Stimulated activated CD4-positive, alpha-beta T cell treated with anti-CD3 and anti-CD28 coated beads, Interleukin-2, amount 100 ng/mL, for 4 hours (primary cell): ENCODE data around the gene ETS1.

Experiments used
- DNase-seq: peaks from one replicate; pipeline ENCODE4 v3.0.0-alpha.2; 2020; ENCODE audit warnings: low read depth

The ETS1 gene

DNA sequence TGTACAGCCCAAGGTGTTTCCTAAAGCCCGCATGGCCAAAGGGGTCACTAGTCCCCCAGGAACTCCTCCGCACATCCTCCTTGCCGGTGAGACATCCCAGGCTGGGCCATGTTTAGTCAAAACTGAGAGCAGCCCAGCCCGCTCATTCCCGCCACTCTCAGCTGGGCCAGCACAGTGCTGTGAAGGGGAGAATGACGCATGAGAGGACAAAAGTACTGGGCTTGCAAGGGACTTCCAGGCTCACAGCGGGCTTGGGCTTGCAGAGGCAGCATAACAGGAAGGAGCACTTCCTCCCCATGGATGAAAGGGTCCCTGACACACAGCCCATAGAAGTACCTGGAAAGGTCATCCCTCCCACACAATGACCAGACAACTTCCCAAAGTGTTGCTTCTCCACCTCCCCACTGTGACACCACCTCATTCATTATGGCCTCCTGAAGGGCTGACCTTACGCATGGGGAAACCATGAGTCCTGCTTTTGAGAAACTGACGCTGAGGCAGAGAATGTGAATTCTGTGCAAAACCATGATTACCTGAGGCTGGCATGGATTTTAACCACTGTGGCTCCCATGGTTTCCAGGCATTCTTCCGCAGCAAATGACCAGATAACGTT lies 19.1 kb downstream of the ETS1 start:
- DNase-seq, result no peak

DNA sequence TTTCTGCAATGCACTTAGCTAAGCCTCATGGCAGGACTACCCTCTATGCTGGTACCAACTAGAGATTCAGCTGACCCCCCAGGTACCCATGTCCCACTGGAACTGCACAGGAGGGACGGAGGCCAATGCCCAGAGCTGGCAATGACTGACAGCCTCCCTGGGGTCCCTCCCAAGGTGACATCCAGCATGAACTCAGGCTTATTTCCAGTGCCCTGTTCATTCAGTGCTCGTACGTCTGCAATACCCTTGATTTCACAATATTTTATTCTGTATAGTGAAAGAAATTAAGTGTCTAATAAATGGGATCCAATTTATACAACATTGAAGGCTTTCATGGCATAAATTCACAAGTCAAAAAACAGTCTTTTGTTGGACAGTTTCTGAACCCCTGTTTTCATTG lies 20.2 kb downstream of the ETS1 start:
- no peak for DNase-seq

DNA sequence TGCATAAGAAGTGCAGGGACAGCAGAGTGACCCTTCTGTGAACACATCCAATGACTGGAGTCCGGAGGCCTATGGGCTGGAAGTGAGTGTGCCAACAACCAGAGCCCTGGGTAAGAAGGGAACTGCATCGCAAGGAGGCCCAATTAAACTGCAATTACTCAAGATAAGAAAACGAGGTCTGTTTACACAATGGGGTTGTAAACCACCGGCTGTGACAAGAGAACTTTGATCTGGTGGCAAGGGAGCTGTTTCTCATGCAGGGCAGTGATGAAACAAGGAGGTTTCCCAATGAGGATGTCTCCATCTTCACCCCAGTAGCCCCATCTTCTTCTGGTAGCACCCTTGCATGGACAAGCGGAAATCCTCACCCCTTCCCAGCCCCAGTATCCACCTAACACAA lies 21.5 kb downstream of the ETS1 start:
- DNase-seq, result no peak

DNA sequence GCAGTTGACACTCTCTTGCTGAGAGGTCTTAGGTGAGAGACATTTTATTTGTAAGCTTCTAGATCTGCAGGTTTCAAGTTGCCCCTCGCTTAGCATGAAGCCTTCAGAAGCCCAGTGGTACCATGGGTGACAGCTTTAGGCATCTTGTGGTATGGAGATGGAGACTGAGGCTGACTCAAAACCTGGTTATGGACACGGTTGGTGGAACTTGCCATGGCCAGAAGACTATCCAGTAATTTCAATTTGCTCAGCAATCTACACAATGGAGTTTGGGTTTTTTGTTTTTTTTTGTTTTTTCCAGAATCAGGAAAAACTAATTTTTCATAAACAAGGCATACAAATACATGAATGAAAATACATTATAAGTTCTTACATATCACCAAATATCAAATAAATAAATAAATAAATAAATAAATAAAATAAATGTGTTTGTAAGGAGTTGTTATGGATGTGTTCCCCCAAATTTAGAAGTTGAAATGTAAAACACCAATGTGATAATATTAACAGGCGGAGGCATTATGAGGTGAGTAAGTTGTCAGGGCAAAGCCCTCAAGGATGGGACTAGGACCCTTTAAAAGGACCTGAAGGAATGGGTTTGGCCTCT lies 22.6 kb downstream of the ETS1 start:
- DNase-seq, result no peak

DNA sequence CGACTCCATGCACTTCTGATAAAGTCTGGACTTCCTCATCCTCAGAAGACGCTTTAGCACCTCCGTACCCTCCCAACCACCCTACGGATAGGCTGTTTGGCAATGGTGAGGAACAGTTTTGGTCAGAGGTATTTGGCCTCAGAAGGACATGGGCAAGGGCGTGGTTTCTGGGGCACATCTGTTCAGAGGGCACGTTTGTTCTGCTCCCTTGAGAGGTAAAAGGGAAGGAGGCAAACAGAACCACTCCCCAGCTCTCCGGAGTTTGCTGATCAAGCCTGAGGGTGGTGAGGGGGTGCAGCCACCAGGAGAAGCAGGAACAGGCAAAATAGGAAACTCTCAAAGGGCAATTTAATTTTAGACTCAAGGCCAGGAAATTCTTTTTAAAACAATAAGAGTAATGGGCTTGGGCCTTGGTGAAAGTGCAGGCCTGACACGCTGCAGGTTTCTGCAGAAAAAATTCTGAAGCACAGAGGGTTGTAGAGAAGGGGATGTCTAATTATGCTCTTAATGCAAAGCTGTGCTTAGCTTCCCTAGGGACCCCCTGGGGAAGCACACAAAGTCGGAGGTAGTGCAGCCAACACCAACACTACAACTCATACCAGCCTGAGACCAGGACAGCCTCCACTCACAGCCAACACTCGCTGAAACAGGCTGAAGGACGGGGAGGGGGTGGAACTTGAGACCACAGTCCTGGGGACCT lies 23.3 kb downstream of the ETS1 start:
- DNase-seq, result no peak

DNA sequence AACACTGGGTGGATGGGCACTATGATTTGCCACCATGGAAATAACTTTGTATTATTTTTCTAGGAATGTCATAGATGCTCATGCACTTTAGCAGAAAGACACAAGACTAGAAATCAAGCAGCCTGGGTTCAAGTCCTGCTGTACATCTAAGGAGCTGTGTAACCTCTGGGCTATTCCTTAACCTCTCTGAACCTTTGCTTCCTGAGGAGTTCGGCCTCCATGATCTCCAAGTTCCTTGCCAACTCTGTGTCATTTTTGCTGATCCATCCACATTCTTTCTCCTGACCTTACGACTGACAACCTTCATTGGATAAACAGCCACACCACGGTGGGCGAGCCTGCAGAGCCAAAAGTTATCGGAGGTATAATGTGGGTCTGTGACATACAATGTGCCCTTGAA lies 24.1 kb downstream of the ETS1 start:
- DNase-seq, result no peak

DNA sequence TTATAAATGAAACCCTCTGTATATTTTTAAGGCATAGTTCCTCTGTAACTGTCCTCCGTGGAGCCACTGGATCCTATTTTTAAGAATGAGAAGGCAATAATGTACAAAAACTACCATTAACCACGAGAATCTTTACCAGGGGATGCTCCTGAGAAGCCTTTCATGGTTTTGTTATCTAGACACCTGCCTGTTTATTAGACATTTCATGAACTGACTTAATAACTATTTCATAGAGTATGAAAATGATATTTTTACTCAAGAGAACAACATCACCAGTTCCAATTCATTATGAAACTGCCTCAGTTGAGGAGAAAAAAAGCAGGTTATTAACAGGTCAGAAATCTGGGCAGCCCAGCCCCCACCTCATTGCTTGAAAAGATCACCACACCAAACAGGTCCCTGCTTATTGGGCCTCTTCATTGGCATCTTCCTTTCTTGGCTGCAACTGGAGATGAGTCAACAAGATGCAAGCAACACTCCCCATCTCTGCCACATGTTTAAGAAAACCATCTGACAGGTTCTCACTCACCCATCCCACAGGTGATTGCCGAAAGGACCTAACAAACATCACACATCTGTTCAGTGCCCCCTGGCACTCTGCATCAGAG lies 27.8 kb downstream of the ETS1 start:
- no peak for DNase-seq

DNA sequence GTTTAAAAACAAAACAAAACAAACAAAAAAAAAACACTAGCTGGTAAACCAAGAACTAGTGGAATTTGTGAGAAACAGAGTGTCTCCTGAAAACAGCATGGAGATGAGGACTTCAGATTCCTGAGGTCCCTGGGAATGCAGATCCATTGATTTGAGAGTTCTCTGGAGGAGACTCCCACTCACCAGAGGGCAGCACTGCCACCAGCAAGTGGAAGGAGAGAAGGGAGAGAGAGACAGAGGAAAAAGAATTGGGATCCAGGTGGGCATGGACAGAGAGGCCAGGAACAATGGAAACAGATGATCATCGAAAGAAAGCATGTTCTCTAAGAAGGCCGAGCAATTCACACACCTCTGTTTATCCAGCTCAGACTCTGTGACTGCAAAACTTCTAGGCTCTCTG lies 31.8 kb downstream of the ETS1 start:
- DNase-seq, result no peak

DNA sequence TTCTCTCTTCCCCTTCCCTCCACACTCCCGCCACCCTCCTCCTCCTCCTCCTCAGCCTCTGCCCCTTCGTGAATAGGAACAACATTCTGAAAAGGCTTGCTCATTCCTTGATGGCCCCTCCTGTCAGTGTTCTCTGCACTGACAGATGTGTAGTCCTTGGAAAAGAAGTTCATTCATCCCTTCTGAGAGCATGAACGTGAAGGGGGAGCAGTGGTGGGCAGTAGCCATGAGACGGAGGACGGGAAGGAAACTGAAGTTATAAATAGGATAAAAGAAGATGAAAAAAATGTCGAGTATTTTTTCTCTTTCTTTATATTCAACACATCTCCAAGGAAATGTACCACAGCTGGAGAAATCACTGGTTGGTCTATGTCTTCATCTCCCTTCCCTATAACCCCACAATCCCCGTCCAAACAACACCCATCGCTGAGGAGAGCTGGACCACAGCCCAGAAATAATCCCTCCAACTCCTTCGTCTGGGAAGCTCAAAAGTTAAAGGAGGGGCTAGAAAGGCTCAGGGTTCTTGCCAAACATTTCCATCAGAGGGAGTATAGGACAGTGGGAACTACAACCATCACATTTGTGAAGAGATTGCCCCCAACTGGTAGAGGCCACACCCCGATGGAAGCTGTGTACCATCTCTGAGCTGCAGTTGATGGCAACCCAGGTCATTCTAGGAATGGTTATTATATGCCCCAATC lies 33.5 kb downstream of the ETS1 start:
- no peak for DNase-seq

DNA sequence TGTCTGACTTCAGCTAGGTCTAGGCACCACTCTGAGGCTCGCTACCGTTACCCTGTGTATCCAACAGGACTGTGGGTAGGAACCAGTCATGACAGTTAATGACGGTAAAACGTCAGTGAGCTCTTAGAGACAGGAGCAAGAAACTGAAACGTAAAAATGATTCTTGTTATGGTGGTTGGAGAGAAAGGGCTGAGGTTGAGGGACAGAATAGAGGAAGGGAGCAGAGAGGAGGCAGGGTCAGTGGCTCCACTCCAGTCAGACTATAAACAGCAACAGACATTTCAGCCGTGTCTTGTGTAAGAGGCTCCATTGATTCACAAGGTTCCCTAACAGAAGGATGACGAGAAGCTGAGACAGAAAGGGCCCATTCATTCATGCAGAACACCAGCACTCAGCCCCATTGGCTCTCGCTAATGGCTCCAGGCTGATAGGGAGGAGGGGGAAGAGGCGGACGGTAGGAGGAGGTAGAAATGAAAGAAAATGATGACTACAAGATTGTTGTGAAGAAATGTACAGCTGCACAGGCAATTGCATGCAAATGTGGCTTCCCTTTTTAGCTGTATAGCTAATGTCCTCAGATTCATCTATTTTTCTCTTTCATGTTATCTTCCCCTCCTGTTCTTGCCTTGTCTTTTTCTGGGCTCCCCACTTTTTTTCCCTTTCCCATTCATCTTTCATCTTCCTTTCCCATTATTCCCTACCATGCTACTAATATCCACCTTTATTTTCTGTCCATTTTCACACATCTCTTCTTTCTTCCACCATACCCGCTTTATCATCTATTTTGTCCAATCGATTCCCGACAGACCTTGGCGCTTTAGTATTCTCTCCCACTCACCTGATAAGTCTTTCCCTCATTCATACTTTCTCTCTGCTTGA lies 34.3 kb downstream of the ETS1 start:
- no peak for DNase-seq

DNA sequence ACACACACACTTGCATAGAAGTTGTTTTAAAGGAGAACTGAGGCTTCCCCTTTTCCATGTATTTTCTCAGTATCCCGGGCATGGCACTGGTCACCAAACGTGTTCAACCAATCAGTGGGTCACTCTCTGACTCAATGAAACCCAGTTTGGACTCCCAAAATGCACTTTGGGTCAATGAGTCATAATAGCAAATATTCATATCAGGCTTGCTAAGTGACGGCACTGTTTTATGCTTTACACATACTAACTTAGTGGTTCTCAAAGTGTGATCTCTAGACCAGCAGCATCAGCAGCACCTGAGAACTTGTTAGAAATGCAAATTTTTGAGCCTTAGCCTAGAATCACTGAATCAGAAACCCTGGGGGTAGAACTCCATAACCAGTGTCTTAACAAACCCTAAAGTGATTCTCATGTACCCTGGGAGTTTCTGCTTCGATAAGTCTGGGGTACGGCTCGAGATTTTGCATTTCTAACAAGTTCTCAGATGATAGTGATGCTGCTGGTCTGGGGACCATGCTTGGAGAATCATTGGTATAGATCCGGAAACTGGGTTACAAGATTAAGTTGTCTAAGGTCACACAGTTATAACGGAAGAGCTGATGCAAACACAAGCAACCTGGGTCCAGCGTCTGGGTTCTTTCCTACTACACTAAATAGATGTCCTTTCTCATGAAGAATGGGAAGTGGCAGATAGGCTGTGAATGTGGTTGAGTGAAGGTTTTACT lies 35.6 kb downstream of the ETS1 start:
- no peak for DNase-seq

DNA sequence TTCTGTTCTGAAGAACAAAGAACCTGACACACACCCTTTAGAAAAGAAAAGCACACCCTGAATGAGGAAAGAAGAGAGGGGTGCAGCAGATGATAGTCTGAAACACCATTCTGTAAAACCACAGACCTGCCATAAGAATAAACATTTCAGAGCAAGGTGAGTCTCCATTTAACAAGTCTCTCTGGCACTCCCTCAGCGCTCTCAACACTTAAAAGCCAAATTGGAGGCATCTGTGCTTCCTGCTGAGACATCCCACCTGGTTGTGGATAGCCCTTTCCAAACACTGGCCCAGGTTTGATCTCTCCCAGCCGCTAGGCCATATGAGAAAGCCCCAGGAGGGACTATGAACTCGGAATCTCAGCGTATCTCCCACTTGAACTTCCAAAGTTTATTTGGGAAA lies 36.3 kb downstream of the ETS1 start:
- no peak for DNase-seq

DNA sequence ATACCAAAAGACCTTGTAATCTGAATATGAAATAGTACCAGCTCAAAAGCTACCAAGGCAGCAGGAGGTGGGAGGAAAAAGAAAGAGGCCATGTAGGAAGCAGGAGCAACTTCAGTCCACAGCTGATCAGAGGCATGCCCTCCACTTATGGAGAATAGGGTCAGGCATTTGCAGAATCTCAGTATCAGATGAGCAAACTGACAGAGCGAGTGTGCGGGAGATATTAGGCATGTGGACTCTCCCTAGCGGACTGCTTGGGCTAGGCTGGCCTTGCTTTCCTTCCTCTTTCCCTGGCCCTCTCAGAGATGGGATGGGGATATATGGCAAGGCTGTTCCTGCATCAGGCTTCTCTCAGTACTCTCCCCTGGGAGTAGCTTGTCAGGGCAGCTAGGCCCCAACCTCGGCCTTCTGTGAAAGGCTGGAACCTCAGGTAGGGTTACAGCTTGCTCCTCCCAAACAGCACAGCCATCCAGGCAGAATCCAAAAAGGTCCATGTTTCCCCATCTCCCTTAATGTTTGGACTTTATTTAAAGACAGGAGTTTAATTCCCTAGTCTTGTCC lies 37.0 kb downstream of the ETS1 start:
- no peak for DNase-seq

DNA sequence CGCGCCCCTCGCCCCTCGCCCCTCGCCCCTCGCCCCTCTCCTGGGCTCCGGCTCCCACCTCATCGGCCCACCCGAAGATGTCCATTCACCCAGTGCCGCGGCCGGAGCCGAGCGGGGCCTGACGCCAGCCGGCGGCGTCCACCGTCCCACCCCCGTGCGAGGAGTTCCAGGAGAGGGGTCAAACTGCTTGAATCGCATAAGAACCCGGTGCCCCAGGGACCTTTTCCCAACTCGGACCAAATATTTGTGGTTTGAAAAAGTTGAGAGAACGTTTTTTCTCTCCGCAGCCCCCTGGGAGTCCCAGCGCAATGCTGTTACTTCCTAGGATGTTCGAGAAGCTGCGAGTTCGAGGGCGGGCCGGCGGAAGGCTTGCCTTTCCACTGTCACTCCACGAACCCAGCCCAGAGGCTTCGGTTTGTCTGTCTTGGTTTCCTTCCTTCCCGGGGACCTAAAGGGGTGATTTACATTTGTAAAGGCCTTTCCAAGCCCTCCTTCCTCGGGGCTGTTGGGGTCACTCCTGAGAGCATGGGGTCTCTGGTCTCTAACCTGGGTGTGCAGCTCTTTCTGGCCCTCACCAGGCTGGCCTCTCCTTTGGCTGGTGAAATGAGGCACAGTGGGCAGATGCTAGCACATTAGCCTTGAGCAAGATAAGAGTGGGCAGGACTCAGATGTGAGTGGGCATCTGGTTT lies 38.0 kb downstream of the ETS1 start:
- DNase-seq, result no peak

DNA sequence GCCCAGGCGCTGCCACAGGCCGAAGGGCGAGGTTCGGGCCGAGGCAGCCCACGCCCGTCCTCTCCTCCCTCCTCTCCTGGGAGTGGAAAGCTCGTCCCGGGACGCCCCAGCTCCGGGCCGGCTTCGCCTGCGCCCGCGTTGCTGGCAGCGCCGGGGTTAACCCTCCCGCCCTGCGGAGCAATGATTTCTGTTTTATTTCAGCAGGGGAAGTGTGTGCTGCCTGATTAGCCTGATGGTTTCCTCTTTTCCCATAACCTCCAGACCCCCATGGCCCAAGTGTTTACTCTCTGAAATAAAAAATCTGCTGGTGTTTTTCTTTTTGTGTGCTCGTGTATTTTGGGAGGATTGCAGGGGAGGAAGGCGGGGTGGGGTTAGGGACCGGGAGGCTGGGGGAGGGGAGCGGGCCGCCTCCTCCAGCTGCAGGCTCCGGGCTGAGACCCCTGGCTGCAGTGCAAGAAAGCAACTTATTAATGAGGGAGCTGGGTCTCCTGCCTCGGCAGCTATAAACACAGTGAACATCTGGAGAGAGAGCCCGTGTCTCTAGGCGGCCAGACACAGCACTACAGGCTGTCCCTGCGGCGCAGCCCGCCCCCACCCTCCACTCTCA lies 38.6 kb downstream of the ETS1 start:
- no peak for DNase-seq

DNA sequence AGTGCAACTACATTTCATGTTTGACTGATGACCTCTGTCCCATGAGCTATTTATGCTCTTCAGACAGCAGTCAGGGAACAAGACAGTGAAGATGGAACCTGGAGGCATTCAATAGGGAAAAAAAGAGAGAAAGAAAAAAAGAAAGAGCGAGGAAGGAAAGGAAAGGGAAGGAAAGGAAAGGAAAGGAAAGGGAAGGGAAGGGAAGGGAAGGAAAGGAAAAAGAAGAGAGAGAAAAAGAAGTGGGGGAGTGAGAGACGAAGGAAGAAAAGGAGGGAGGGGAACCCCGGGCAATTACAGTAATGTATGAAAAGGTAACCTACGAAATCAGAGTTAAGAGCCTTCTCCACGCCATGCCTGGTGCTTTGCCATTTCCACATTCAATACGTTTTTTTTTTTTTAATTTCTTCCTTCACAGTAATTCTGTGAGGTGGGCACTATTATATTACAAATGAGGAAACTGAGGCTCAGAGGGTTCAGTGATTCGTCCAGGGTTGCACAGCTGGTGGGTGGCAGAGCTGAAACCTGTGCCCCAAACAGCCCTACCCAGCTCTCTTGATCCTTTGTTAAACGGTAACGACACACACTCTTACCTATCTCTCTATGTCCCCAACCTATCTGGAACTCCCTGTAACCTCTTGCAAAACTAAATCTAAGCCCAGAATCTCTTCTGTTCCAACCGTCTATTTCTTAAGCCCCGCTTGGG lies 39.3 kb downstream of the ETS1 start:
- no peak for DNase-seq

DNA sequence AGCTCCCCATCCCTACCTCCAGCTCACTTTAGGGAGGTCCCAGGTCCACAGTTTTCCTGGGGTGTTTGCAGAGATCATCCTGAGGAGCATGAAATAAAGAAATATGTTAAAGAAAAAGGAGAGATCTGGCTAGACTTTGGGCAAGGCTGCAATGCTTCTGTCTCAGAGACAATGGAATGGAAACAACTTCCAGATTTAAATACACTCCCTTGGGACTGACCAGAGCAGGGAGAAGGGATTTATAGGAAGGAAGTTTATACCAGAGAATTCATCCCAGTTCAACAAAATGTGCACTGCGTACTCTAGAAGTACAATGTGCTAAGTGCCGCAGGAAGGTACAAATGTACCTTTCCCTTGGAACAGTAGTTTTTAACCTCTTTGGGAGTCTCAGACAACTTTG lies 40.4 kb downstream of the ETS1 start:
- no peak for DNase-seq

DNA sequence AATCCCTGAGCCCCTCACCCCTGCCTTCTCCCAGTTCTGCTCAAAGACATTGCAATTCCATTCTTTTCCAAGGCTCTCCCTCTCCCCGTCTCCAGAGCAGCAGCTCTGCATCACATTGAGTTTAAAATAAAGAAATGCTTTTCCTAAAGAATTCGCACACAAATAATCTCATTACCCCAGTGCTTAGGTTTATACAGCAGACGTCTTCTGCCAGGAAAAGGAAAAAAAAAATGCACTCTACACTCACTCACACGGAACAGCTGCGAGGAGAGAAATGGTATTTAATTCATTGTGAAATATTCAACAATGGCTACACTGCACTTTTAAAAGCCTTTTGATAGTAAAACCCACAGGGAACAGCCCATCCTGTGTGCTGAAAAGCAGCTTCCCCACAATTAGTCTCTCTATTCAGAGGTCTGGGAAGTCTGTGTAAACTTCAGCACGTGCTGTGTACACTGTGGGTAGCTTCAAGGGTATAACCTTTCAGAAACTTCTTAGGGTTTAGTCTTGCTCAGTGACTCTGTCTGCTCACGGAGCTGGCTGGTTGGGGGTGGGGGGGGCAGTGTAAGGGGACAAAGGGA lies 42.8 kb downstream of the ETS1 start:
- no peak for DNase-seq

DNA sequence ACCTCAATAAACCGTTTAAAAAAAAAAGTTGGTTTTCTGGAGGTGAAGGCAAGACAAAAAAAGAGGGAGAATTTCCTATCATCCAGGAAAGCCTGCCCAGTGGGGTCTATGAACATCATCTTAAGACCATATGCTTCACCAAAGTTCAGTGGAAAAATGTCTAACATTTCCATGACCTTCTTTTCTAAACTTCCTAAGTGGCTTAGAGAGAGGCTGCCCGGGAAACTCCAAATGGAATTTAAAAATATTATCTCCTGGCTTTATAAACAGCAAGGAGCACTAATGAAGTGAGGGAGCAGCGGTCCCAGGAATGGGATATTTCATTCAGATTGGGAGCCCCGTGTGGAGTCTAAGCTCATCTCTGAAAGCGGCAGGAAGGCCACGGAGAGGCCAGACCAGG lies 46.9 kb downstream of the ETS1 start:
- no peak for DNase-seq
